Measurements from ENCODE around the gene RGS9. TPM values are rescaled to one million over a fixed set of nuclear protein-coding genes. Genes with fewer than 3 reads are reported as not detected.
"Not testable (repeated sequence)": the region's sequence is repeated elsewhere in the genome, so short reads cannot be mapped to it uniquely, and the experiment has no call there.

RGS9 gene
- total RNA-seq, 1 experiment from 2014 or later: 0.71 TPM

GRCh38 chr17:65172496-65173136 lies 35.4 kb downstream of the RGS9 start:
- in situ Hi-C loops (cut with HindIII; ENCODE audit: low pct_unique_long_range_greater_than_20kb, low sequenced_read_pairs): no loop called here
- no peak for DNase-seq (ENCODE audit: low read depth, low spot score)

- peak; percentile 49 for DNase-seq (ENCODE audit: low read depth, low spot score)
- in situ Hi-C loops (cut with HindIII; ENCODE audit: low pct_unique_long_range_greater_than_20kb, low sequenced_read_pairs): no loop called here
These were observed 36.2 kb downstream of the RGS9 start for GRCh38 chr17:65173284-65173793.

GRCh38 chr17:65173976-65174683 lies 37.0 kb downstream of the RGS9 start:
- no peak for DNase-seq (ENCODE audit: low read depth, low spot score)
- in situ Hi-C loops (cut with HindIII; ENCODE audit: low pct_unique_long_range_greater_than_20kb, low sequenced_read_pairs): no loop called here

- in situ Hi-C loops (cut with HindIII; ENCODE audit: low pct_unique_long_range_greater_than_20kb, low sequenced_read_pairs): no loop called here
- no peak for DNase-seq (ENCODE audit: low read depth, low spot score)
These were observed 37.8 kb downstream of the RGS9 start for GRCh38 chr17:65174974-65175373.

GRCh38 chr17:65175952-65176351 lies 38.8 kb downstream of the RGS9 start:
- in situ Hi-C loops (cut with HindIII; ENCODE audit: low pct_unique_long_range_greater_than_20kb, low sequenced_read_pairs): no loop called here
- DNase-seq (ENCODE audit: low read depth, low spot score): no peak

- in situ Hi-C loops (cut with HindIII; ENCODE audit: low pct_unique_long_range_greater_than_20kb, low sequenced_read_pairs): no loop called here
- no peak for DNase-seq (ENCODE audit: low read depth, low spot score)
These were observed 39.7 kb downstream of the RGS9 start for GRCh38 chr17:65176646-65177409.

- in situ Hi-C loops (cut with HindIII; ENCODE audit: low pct_unique_long_range_greater_than_20kb, low sequenced_read_pairs): no loop called here
- DNase-seq (ENCODE audit: low read depth, low spot score): no peak
These were observed 40.7 kb downstream of the RGS9 start for GRCh38 chr17:65177901-65178300.

GRCh38 chr17:65180276-65180675 lies 43.1 kb downstream of the RGS9 start:
- in situ Hi-C loops (cut with HindIII; ENCODE audit: low pct_unique_long_range_greater_than_20kb, low sequenced_read_pairs); DNase-seq (ENCODE audit: low read depth, low spot score): not testable (repeated sequence)

GRCh38 chr17:65180752-65181236 lies 43.6 kb downstream of the RGS9 start:
- in situ Hi-C loops (cut with HindIII; ENCODE audit: low pct_unique_long_range_greater_than_20kb, low sequenced_read_pairs); DNase-seq (ENCODE audit: low read depth, low spot score): not testable (repeated sequence)

GRCh38 chr17:65181237-65182061 lies 44.3 kb downstream of the RGS9 start:
- DNase-seq (ENCODE audit: low read depth, low spot score): no peak

GRCh38 chr17:65182233-65182632 lies 45.1 kb downstream of the RGS9 start:
- in situ Hi-C loops (cut with HindIII; ENCODE audit: low pct_unique_long_range_greater_than_20kb, low sequenced_read_pairs): no loop called here
- DNase-seq (ENCODE audit: low read depth, low spot score): no peak

More at GRCh38 chr17:65181237-65182061, 44.3 kb downstream of the RGS9 start:
- in situ Hi-C loops (cut with HindIII; ENCODE audit: low pct_unique_long_range_greater_than_20kb, low sequenced_read_pairs): no loop called here

- in situ Hi-C loops (cut with HindIII; ENCODE audit: low pct_unique_long_range_greater_than_20kb, low sequenced_read_pairs): no loop called here
- DNase-seq (ENCODE audit: low read depth, low spot score): no peak
These were observed 46.6 kb downstream of the RGS9 start for GRCh38 chr17:65183736-65184135.

GRCh38 chr17:65184235-65184959 lies 47.2 kb downstream of the RGS9 start:
- DNase-seq (ENCODE audit: low read depth, low spot score): peak; percentile 61
- in situ Hi-C loops (cut with HindIII; ENCODE audit: low pct_unique_long_range_greater_than_20kb, low sequenced_read_pairs): no loop called here

GRCh38 chr17:65185062-65185461 lies 47.9 kb downstream of the RGS9 start:
- in situ Hi-C loops (cut with HindIII; ENCODE audit: low pct_unique_long_range_greater_than_20kb, low sequenced_read_pairs): no loop called here
- DNase-seq (ENCODE audit: low read depth, low spot score): no peak

GRCh38 chr17:65185668-65186382 lies 48.7 kb downstream of the RGS9 start:
- in situ Hi-C loops (cut with HindIII; ENCODE audit: low pct_unique_long_range_greater_than_20kb, low sequenced_read_pairs): no loop called here
- peak; percentile 30 for DNase-seq (ENCODE audit: low read depth, low spot score)

- no peak for DNase-seq (ENCODE audit: low read depth, low spot score)
- in situ Hi-C loops (cut with HindIII; ENCODE audit: low pct_unique_long_range_greater_than_20kb, low sequenced_read_pairs): no loop called here
These were observed 53.4 kb downstream of the RGS9 start for GRCh38 chr17:65190467-65191097.
